ENCODE results near the gene NEURL2.

The NEURL2 gene

DNA sequence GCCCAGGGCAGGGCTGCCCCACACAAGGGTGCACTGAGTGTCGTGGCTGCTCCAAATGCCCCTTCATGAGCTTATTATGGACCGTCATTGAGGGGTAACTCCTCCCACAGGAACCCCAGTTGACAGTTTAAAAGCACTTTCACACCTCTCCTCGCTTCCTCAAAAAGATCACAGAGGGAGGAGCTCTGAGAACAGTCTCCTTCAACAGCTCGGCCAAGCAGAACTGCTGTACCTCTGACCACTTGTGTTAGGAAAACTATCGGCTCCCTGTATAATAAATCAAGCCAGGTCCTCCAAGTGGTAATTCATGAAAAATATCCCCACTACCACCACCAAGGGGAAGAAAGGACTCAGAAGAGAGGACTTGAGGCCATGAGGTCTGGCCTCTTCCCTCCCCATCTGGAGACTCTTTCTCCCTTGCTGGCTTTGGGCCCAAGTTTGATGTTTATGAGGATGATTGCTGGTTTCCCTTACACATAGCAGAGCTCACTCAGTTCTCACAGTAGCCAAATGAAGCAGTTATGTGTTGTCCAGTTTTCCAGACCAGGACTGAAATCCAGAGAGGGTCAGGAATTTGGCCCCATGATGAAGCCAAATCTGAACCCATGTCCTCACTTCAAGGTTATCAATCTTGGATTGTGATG, 48.7 kb downstream of the NEURL2 start:
- no peak for DNase-seq (ENCODE audit: low spot score)

DNA sequence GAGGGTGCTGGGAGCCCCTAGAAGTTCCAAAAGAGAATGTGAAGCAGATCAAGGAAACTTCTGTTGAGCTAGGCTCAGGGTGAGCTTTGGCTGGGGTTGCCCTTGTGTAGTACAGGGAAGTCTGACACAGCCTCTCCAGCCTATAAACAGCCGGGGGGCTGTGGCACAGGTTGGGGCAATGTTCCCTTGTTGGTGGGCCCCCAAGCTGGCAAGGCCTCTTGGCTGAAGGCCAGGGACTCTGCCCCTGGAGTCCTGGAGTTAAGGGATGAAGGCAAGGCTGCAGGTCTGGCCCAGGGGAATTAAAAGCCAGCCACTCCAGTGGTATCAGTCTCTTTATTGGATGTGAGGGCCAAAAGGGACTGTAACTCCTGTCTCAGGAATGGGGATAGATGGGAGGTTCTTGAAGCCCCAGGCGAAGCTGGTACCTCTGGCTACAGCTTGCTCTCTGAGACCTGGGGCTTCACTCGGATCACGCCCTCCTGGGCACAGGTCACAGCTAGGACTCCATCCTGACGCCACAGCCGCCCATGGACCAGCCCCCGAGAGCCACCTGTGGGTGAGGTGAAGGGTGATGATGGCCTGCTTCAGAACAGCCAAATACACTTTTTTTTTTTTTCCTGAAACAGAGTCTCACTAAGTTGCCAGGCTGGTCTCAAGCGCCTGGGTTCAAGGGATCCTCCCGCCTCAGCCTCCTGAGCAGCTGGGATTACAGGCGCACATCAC, 49.4 kb downstream of the NEURL2 start:
- DNase-seq (ENCODE audit: low spot score) = no peak

DNA sequence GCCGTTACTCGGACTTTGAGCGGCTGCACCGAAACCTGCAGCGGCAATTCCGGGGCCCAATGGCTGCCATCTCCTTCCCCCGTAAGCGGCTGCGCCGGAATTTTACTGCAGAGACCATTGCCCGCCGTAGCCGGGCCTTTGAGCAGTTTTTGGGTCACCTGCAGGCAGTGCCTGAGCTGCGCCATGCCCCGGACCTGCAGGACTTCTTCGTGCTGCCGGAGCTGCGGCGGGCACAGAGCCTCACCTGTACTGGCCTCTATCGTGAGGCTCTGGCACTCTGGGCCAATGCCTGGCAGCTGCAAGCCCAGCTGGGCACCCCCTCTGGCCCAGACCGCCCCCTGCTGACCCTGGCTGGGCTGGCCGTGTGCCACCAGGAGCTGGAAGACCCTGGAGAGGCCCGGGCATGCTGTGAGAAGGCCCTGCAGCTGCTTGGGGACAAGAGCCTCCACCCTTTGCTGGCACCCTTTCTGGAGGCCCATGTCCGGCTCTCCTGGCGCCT, 50.3 kb downstream of the NEURL2 start:
- DNase-seq (ENCODE audit: low spot score) = no peak

All from hematopoietic multipotent progenitor cell treated with erythropoietin and hydrocortisone succinate and interleukin-3 and kit ligand, for 17 days (in vitro differentiated cells).